HEK293T (cell line): ENCODE data around the gene CAV2.

ENCODE experiments used
- BHLHE40 ChIP-seq: fragments of 450-650 bp; IDR thresholded peaks from 2 replicates; pipeline ENCODE4 v1.6.1; 2016; ENCODE audit warnings: mild to moderate bottlenecking, moderate library complexity, borderline replicate concordance
- ELF4 ChIP-seq: fragments of 450-650 bp; IDR thresholded peaks from 2 replicates; pipeline ENCODE4 v1.6.1; 2017; ENCODE audit warnings: antibody characterized with exemption
- FOXA1 ChIP-seq: fragments of 450-650 bp; IDR thresholded peaks from 2 replicates; pipeline ENCODE4 v1.6.1; 2016; ENCODE audit warnings: mild to moderate bottlenecking
- FOXK2 ChIP-seq: fragments of 450-650 bp; IDR thresholded peaks from 2 replicates; pipeline ENCODE4 v1.6.1; 2016; ENCODE audit warnings: mild to moderate bottlenecking
- FOXM1 ChIP-seq: fragments of 450-650 bp; IDR thresholded peaks from 2 replicates; pipeline ENCODE4 v1.6.1; 2017; ENCODE audit warnings: mild to moderate bottlenecking, borderline replicate concordance
- HDGF ChIP-seq: fragments of 450-650 bp; IDR thresholded peaks from 2 replicates; pipeline ENCODE4 v1.6.1; 2017; ENCODE audit warnings: antibody characterized with exemption, borderline replicate concordance
- L3MBTL2 ChIP-seq: fragments of 450-650 bp; conservative IDR thresholded peaks from 2 replicates; pipeline ENCODE4 v1.6.1; 2016; ENCODE audit warnings: mild to moderate bottlenecking
- NFRKB ChIP-seq: fragments of 450-650 bp; IDR thresholded peaks from 2 replicates; pipeline ENCODE4 v1.6.1; 2016; ENCODE audit warnings: mild to moderate bottlenecking, moderate library complexity
- SP1 ChIP-seq: fragments of 450-650 bp; IDR thresholded peaks from 2 replicates; pipeline ENCODE4 v1.6.1; 2017
- SUZ12 ChIP-seq: fragments of 450-650 bp; IDR thresholded peaks from 2 replicates; pipeline ENCODE4 v1.6.1; 2016; ENCODE audit warnings: mild to moderate bottlenecking
- TARDBP ChIP-seq: fragments of 450-650 bp; IDR thresholded peaks from 2 replicates; pipeline ENCODE4 v1.6.1; 2016
- ZNF384 ChIP-seq: fragments of 450-650 bp; IDR thresholded peaks from 2 replicates; pipeline ENCODE4 v1.6.1; 2016
- TF ChIP-seq, protein P1 (sequence below): fragments of 450-650 bp; IDR thresholded peaks from 2 replicates; pipeline ENCODE4 v1.6.1; 2016

GRCh38 chr7:116529250-116529649 is 29.7 kb downstream of the CAV2 start:
- no peak for TF ChIP-seq SUZ12
- no peak for TF ChIP-seq TARDBP
- TF ChIP-seq FOXA1 = no peak
- no peak for TF ChIP-seq SP1
- no peak for TF ChIP-seq L3MBTL2
- no peak for TF ChIP-seq ELF4
- TF ChIP-seq, protein P1, sequence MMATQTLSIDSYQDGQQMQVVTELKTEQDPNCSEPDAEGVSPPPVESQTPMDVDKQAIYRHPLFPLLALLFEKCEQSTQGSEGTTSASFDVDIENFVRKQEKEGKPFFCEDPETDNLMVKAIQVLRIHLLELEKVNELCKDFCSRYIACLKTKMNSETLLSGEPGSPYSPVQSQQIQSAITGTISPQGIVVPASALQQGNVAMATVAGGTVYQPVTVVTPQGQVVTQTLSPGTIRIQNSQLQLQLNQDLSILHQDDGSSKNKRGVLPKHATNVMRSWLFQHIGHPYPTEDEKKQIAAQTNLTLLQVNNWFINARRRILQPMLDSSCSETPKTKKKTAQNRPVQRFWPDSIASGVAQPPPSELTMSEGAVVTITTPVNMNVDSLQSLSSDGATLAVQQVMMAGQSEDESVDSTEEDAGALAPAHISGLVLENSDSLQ = no peak
- no peak for TF ChIP-seq FOXM1
- TF ChIP-seq HDGF = no peak
- TF ChIP-seq FOXK2 = no peak
- TF ChIP-seq BHLHE40 = no peak
- TF ChIP-seq NFRKB = no peak
- TF ChIP-seq ZNF384 = no peak
